Psoas muscle (tissue), 8 donors: Measurements from ENCODE around the gene UNG. TPM values are rescaled to one million over a fixed set of nuclear protein-coding genes. Genes with fewer than 3 reads are reported as not detected.

Experiments
- ATAC-seq, 4 donors: fragments of 200-7000 bp; cut with Tn5 transposase; one replicate each; pipeline ENCODE4 v1.9.1; 2020; ENCODE audit warnings: moderate library complexity in 3 of 4, mild to moderate bottlenecking in 2 of 4
- DNase-seq, 2 donors: peaks; one replicate each; pipeline ENCODE4 v3.0.0-alpha.2; 2020
- H3K27ac ChIP-seq: fragments of 200-600 bp; one replicate; pipeline ENCODE4 v1.8.0; 2022
- H3K27me3 ChIP-seq, 3 donors: fragments of 200-600 bp in 1 of 3; one replicate each; pipeline versions ENCODE4 v1.6.1 to v1.8.0; 2013 to 2022; ENCODE audit warnings: low read length in 2 of 3, mild to moderate bottlenecking in 2 of 3, moderate library complexity in 1 of 3; ENCODE audit not compliant: insufficient read depth in 3 of 3
- H3K36me3 ChIP-seq, 2 donors: fragments of 200-600 bp in 1 of 2; one replicate each; pipeline versions ENCODE4 v1.6.1 to v1.8.0; 2013 to 2022; ENCODE audit warnings: low read depth in 1 of 2, mild to moderate bottlenecking in 1 of 2, moderate library complexity in 1 of 2; ENCODE audit not compliant: insufficient read depth in 1 of 2
- H3K4me1 ChIP-seq: fragments of 200-600 bp; one replicate; pipeline ENCODE4 v1.8.0; 2022
- H3K4me3 ChIP-seq: fragments of 200-600 bp; one replicate; pipeline ENCODE4 v1.8.0; 2022; ENCODE audit warnings: mild to moderate bottlenecking
- H3K9me3 ChIP-seq: fragments of 200-600 bp; one replicate; pipeline ENCODE4 v1.8.0; 2022
- CTCF ChIP-seq: fragments of 200-600 bp; IDR thresholded peaks from one replicate; pipeline ENCODE4 v1.8.0; 2022; ENCODE audit warnings: antibody characterized with exemption
- WGBS, 3 donors: extraction: QIAGEN DNeasy Blood & Tissue Kit; methylation state at CpG; one replicate each; pipeline versions ENCODE4 v1.1.6 to v1.1.7; 2013; 5-methylcytosine and 5-hydroxymethylcytosine counted together
- intact Hi-C, 2 donors: fragments of 100-400 bp; cut with DNase I; formaldehyde crosslinking; loops; one replicate each; pipeline versions ENCODE4 v1.11.0 to v1.14.2; 2022
- polyA plus RNA-seq, 3 donors: library from polyadenylated mRNA; stranded (reverse); fragments of 200-250 nt; gene quantifications; one replicate each; pipeline ENCODE4 v1.2.3, GENCODE V29; 2013
- total RNA-seq, 4 donors: library from RNA; stranded (reverse); fragmentation: NEBNext Ultra II Directional in 2 of 4; extraction: Animal tissue kit (Norgen Biotek cat#: 25700) in 2 of 4; gene quantifications; one replicate each; pipeline versions ENCODE4 v1.2.1 to v1.2.4, GENCODE V29; 2021 to 2023
- donor health status: healthy with polysubstance abuse.
- donor health status: DM: no; HTN: no; CAD: no; lungs with moderate emphysema.
- donor health status: Bipolar disorder and iron deficiency.
- donor health status: healthy.
- donor health status: DM: yes; HTN: yes; CAD: no.
- donor health status: DM: no; HTN: no; CAD: no.
- donor health status: DM: no; HTN: no; CAD: no.
- donor health status: DM: yes; HTN: yes; CAD: no.

UNG gene
- total and polyA plus RNA-seq, 7 donors: 34.3 to 93.1 (median 41.7) TPM

GRCh38 chr12:109125791-109126190, 28.4 kb downstream of the UNG start:
- WGBS, 3 donors: 81 to 91% (median 85%) methylated on average over 7 of the region's 7 CpGs
- TF ChIP-seq CTCF: no peak
- intact Hi-C loops: no loop called here
- H3K9me3 ChIP-seq: no peaks in the 10 kb centered on the region
- H3K27ac ChIP-seq: peak overlapping the region; percentile 96
- H3K36me3 ChIP-seq: peaks cover 0 to 19% of the 10 kb centered on the region in 2 donors
- peaks cover 83% of the 10 kb centered on the region for H3K4me1 ChIP-seq
- no peak for ATAC-seq
- no peak overlapping the region for H3K4me3 ChIP-seq
- no peaks in the 10 kb centered on the region for H3K27me3 ChIP-seq
- DNase-seq: no peak

- intact Hi-C loops: no loop called here
- no peak overlapping the region for H3K4me3 ChIP-seq
- DNase-seq (no peak), ATAC-seq (no peak)
- peak overlapping the region; percentile 96 for H3K27ac ChIP-seq
- H3K36me3 ChIP-seq: peaks cover 0 to 14% of the 10 kb centered on the region in 2 donors
- H3K9me3 ChIP-seq: no peaks in the 10 kb centered on the region
- peaks cover 75% of the 10 kb centered on the region for H3K4me1 ChIP-seq
- no peaks in the 10 kb centered on the region for H3K27me3 ChIP-seq
- TF ChIP-seq CTCF: no peak
- 63 to 78% (median 68%) methylated on average over 3 of the region's 3 CpGs for WGBS, 3 donors
These were observed 29.4 kb downstream of the UNG start for GRCh38 chr12:109126784-109127183.

GRCh38 chr12:109127533-109128242, 30.3 kb downstream of the UNG start:
- H3K36me3 ChIP-seq: peaks cover 0 to 14% of the 10 kb centered on the region in 2 donors
- TF ChIP-seq CTCF: no peak
- peak; percentile 43 to 83 for DNase-seq
- no peak overlapping the region for H3K4me3 ChIP-seq
- peak in 3 of 4 donors; percentile 33 to 61 (median 42) for ATAC-seq
- intact Hi-C loops: no loop called here
- WGBS, 3 donors: 68 to 87% (median 71%) methylated on average over 13 of the region's 13 CpGs
- peaks cover 75% of the 10 kb centered on the region for H3K4me1 ChIP-seq
- H3K27ac ChIP-seq: peak overlapping the region; percentile 96
- no peaks in the 10 kb centered on the region for H3K27me3 ChIP-seq
- H3K9me3 ChIP-seq: no peaks in the 10 kb centered on the region

- Histone ChIP-seq H3K4me3 (peak overlapping the region; percentile 65), H3K27me3 (no peaks in the 10 kb centered on the region)
These were observed 33.1 kb downstream of the UNG start for GRCh38 chr12:109130297-109131153.

More at GRCh38 chr12:109130297-109131153, 33.1 kb downstream of the UNG start:
- peak; percentile 51 to 72 (median 64) for ATAC-seq
- peak; percentile 58 to 85 for DNase-seq
- intact Hi-C loops: no loop called here
- TF ChIP-seq CTCF: no peak
- no peaks in the 10 kb centered on the region for H3K9me3 ChIP-seq
- WGBS, 3 donors: 26 to 37% (median 28%) methylated on average over 15 of the region's 15 CpGs
- peaks cover 0 to 21% of the 10 kb centered on the region in 2 donors for H3K36me3 ChIP-seq
- peak overlapping the region; percentile 96 for H3K27ac ChIP-seq
- H3K4me1 ChIP-seq: peaks cover 80% of the 10 kb centered on the region
